ENCODE data around the gene WDR36.
"Not testable (repeated sequence)": the region's sequence is repeated elsewhere in the genome, so short reads cannot be mapped to it uniquely, and the experiment has no call there.

Gene WDR36

GRCh38 chr5:111141471-111141870 lies 49.3 kb downstream of the WDR36 start:
- DNase-seq = not testable (repeated sequence)

DNA sequence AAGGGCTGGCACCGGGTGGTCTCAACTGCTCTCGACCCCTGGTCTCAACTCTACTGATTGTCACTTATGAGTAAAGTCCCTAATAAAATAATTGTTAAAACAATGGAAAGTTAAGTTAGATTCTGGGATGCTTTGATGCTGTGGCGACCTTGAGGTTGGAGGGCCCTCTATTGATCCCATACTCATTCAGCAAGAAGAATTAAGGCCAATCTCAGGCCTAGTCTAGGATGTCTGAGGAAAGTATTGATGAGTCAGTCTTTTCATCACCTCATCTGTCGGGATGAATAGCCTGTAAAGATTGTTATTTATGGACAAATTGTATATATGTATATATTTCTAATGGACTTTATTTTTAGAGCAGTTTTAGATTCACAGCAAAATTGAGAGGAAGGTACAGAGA lies 50.8 kb downstream of the WDR36 start:
- no peak for DNase-seq

GRCh38 chr5:111143910-111144309 lies 51.8 kb downstream of the WDR36 start:
- peak; percentile 82 for DNase-seq

- DNase-seq = no peak
Measured at GRCh38 chr5:111144352-111144930, 52.3 kb downstream of the WDR36 start.

DNA sequence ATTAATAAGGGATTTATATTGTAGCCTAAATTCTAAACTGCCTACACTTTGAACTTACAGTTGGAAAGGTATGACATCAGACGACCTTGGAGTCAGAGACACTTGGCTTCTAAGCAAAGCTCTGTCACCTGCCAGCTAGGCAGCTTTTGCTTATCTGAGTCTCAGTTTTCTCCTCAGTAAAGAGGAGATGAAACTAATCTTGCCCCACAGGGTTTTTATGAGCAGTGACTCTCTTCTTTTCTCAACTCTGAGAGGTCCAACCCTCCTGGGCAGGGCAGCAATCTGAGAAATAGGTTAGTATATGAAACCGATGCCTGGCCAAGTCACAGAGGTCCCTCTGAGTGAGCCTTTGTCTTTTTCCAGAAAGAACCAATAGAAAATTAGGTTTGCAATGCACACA lies 53.9 kb downstream of the WDR36 start:
- DNase-seq = no peak

GRCh38 chr5:111147502-111147901 lies 55.4 kb downstream of the WDR36 start:
- DNase-seq = no peak

DNA sequence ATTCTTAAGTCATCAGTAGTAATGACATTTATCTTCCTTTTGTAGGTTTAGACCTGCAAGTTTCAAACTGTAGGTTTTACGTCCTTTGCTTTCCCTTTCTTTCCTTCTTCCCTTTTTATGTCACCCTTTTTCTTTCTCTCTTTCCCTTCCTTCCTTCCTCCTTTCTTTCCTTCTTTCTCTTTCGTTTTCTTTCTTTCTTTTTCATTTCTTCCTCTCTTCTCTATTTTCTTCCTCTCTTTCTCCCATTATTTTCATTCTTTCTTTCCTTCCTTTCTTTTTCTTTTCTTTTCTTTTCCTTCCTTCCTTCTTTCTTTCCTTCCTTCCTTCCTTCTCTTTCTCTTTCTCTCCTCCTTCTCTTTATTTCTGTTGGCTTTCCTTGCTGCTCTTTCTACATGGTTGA lies 59.9 kb downstream of the WDR36 start:
- no peak for DNase-seq

DNA sequence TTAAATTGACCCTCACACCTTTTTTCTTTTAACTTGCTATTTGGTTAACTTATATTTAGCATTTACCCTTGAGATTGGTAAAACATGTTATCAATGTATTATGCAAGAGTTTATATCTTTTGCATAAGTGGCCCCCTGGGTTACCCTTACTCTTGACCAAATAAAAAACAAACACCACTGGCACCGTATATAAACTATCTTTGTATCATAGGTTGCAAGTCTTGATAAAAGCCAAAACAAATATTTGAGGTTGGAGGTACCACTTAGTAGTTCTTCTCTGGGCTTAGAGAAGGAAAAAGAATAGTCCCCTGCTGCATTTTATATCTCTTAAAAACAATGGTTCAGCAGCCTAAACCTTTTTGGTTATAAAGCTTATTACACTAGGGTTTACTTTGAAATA lies 61.3 kb downstream of the WDR36 start:
- no peak for DNase-seq

DNA sequence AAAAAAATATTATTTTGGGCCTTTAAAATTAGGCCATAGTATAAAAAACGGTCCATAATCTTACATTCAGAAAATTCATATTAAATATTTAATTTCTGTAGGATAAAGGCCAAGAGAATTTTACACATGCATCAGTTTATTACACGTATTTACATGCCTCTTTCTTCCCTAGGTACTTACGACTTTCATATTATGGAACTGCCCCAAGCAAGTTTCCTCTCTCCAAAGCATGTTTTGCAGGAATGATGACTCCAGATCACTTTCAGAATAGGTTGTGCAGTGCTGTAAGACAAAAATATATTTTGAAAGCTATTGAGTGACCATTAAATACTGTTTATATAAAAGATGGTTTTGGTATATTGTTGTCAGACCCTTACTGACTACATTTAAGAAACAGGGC lies 61.8 kb downstream of the WDR36 start:
- DNase-seq = no peak

- DNase-seq = peak; percentile 80
Measured at GRCh38 chr5:111158105-111158744, 66.1 kb downstream of the WDR36 start.

- no peak for DNase-seq
Measured at GRCh38 chr5:111159845-111160244, 67.7 kb downstream of the WDR36 start.

DNA sequence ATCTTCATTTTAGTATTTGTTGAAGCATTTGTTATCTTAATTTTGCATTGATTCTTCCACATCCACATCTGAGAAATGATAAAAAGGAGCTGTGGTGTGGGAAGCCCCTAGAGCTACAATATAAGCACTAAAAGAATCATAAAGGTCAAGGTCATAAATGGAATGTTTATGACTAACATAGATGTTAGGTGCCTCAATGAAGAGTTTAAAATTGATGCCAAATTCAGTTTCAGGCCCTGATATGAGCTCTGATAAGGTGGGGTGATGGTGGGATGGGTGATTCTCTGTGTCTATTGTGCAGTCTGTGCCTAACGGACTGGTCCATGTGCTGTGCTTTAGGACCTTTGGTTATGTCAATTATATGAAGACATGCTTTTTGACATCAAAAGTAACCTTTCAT lies 70.9 kb downstream of the WDR36 start:
- DNase-seq = no peak

DNA sequence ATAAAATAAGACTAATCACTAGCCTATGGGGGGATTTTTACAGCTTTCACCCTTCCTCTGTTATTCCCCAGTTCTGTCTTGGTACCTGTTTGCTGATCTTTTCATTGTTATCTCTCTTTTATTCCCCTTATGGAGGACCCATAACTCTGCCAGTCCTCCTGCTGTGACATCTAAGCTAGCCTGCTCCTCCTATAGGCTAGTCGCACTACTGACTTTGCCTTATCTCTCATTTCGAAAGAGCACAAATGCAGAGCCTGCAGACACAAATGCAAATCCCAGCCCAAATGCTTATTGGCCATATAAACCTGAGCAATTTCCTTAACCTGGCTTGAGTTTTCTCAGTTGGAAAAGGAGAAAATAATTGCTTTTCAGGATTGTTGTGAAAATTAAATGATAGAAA lies 72.9 kb downstream of the WDR36 start:
- DNase-seq = no peak

DNA sequence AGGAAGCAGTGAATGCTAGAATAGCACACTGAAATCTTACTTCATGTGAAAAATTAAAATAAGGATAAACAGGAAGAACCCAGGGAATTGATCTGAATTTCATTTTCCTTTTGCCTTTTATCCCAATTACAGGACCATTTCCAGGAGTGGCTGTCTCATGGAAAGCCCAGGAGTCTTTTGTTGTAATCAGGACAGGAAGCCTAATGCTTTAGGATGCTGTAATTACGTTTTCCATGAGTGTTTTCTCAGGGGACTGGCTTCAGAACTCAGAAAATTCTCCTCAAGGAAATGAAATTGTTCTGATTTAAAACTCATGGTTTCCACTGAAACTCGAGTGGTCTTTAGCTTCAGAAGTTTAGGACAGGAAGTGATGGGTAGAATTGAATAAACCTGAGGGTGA lies 75.4 kb downstream of the WDR36 start:
- no peak for DNase-seq

GRCh38 chr5:111168608-111169007 lies 76.5 kb downstream of the WDR36 start:
- no peak for DNase-seq

GRCh38 chr5:111169269-111169668 lies 77.1 kb downstream of the WDR36 start:
- no peak for DNase-seq

- no peak for DNase-seq
Measured at GRCh38 chr5:111170279-111170678, 78.1 kb downstream of the WDR36 start.

DNA sequence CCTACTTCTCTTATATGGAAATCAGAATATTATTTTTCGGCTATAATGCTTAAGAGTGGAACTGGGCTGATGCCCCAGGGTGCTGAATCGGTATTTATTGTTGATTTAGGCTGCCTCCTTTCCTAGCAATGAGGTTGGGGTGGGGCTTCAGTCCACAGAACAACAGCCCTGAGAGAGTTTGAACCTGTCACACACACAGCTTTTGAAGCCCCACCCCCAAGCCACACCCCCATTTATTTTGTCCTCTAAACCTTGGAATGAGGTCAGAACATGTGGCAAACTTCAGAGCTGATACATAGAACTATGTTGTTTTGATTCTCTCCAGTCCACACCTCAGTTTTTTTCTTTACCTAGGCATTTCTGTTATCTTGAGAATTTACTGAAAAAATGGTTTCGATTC lies 80.4 kb downstream of the WDR36 start:
- no peak for DNase-seq

GRCh38 chr5:111173476-111173875 lies 81.3 kb downstream of the WDR36 start:
- DNase-seq = no peak

Measured in right hindlimb (tissue), 1 donor.